Stimulated activated CD4-positive, alpha-beta T cell treated with anti-CD3 and anti-CD28 coated beads, Interleukin-15, amount 100 ng/mL, for 24 hours (primary cell): ENCODE results near the gene EPB41L1.

ENCODE experiments used
- DNase-seq: peaks from one replicate; pipeline ENCODE4 v3.0.0-alpha.2; 2020

EPB41L1 gene

DNA sequence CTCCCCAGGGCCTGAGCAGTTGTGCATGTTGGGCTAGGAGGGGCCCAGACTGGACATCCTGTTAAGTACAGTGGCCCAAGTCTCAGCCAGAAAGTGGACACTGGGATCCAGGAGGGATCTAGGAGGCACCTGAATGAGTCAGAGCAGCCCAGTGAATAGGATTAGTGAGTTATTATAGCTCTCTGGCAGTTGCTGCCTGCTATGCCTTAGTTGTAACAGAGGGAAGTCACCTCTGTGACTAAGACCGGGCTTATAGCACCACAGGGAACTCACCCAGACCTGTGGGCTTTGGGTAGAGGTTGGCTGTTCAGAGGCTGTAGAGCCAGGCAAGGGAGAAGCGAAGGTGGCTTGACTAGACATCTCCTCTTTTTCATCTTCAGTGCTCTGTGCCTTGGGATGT lies 42.7 kb downstream of the EPB41L1 start:
- DNase-seq, result no peak

DNA sequence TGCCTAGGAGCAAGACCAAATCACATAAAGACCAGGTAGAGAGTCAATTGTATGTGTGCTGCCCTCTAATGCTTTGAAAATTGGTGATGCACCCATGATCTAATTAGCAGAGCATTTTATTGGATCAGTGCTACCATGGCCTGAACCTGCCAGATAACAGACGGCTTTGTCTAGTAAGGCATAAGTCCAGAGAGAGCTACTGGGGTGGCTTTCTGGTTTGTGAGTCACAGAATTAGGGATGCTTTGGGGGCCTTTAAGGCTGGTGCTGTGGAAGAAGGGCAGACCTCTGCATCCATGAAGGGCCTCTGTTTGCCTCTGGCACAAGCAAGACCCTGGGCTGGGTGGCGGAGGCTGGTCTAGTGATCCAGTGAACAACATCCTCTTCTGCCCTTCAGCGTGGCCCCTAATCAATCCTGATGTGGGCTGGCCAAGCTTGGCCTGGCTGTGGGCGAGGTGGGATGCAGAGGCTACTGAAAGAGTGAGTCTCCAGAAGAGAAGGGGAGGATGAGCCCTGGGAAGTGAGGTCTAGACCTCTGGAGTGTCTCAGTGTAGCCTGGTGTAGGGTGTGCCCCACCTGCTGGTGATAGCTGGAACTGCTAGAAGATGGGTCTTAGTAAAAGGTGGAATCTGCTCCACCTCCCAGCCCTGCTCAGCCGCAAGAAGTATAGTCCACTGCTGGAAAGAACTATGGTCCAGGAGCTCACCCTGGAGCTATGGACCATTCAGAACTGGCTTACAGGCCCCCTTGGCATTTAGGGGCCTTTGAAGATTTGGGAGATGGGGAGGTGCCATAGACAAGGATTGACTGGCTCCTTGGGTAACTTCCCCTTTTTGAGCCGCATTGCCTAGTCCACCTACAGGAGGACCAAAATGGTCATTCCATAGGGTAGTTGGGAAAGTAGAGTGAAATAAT lies 45.1 kb downstream of the EPB41L1 start:
- peak; percentile 86 for DNase-seq

DNA sequence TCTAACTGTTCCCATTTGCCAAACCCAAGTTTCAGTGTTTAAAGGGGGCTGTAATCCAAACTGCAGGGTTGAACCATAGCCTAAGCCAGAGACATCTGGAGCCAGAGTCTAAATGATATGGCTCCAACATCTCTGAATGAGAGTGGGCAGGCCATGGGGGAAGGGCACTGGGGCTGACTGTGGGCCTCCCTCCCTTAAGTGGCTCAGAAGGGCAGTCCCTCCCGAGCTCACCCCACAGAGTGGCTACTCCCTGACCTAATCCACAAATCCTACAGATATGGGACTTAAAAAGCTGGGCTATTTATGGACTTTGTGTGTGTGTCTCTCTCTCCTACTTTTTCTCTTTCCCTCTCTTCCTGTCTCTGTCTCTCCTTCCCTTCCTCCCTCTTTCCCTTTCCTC lies 45.9 kb downstream of the EPB41L1 start:
- no peak for DNase-seq

DNA sequence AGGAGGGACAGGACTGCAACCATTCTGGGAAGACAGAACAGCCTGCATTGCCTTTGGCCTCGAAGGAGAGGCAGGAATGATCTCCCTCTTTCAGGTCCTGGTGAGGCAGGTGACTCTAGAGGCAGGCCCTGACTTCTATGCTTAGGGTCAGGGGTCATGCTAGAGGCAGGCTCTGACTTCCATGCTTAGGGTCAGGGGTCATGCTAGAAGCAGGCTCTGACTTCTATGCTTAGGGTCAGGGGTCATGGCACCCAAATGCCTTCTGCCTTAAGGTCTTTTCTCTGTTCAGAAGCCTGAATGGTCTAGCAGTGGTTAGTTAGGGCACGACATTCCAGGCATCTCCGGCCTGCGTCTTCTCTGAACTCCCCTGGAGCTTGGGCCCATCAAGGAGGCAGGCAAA lies 46.7 kb downstream of the EPB41L1 start:
- no peak for DNase-seq

DNA sequence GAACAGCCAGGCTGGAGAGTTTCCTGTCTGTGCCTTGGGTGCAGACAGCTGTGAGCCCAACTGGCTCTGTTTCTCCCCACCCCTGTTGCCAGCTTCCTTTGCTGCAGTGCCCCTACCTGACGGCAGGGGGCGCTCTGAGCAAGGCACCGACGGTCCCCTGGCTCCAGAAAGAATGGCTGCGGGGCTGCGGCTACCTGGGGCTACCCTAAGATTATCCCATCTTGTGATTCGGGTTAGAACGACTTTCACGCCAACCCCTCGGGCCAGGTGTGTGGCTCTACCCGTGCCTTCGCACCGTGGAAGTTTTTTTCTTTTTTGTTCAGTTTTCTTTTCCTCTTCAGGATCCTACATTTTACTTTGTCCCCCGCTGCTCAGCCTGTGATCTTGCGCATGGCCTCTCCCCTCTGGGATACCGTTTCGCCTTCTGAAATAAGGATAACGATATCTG lies 48.4 kb downstream of the EPB41L1 start:
- DNase-seq, result peak; percentile 81

DNA sequence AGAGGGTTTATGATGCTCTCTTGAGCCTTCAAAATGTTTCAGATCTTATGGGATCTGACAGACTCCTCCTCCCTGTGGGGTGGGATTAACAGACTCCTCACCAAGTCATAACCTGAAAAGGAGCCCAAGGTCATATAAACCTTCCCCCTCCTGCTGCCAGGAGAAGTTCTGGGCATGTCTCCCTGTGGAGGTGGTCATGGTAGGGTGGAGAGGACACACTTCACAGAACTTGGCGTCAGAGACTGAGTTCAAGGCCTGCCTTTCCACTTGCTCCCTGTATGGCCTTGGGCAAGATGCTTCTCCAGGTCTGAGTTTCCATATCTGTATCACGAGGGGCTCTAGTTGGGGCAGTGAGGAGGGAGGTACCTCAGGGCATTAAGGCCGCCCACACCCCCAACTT lies 49.3 kb downstream of the EPB41L1 start:
- no peak for DNase-seq

GRCh38 chr20:36205026-36205425 lies 50.5 kb downstream of the EPB41L1 start:
- DNase-seq, result no peak

DNA sequence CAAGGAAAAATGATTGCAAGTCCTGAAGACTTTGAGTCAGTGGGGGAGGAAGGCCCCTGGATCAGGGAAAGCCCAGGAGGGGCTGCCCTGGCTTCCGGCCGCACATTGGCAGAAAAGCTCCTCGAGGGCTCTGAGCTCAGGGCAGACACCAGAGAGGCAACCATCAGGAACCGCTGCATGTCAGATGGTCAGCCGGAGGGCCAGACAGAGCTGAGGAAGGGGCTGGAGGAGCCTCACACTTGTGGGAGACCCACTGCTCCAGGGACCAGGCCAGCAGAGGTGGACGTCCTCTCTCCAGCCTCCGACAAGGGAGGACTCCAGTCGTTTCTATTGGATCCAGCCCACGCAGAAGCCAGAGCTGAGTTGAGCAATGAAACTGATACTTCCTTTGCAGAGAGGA lies 51.5 kb downstream of the EPB41L1 start:
- DNase-seq, result no peak

DNA sequence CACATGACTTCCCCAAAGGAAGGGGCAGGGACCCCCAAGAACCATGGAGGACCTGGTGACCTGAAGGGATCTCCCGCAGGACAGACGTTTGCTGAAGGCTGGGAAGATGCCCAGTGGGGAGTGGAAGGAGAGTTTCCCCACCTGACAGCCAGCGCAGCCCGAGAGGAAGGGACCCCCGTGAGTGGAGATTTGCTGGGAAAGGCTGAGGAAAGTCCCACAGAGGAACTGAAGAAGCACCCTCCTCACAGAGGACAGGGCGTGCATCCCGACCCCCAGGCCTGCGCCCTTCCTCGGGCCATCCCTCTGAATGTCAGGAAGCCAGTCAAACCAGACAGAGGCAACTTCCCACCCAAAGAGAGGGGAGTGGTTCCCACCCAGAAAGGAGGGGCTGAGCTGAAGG lies 52.1 kb downstream of the EPB41L1 start:
- DNase-seq, result no peak

DNA sequence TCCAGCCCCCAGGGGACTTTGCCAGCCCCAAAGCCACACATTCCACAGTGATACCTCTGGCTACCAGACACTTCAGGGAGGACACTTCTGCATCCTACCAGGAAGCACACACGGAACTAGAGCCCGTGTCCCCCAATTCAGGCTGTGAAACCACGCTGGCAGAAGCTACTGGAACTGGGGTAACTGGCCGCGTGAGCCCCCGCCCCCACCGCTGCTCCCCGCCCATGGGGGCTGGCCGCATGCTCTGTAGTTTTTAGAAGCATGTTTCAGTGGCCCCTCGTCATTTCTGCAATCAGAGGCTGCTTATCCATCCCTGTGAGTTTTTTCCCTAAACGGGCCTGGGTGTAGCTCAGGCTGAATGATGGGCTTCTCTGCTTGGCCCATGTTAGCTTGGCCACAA lies 53.1 kb downstream of the EPB41L1 start:
- DNase-seq, result no peak

DNA sequence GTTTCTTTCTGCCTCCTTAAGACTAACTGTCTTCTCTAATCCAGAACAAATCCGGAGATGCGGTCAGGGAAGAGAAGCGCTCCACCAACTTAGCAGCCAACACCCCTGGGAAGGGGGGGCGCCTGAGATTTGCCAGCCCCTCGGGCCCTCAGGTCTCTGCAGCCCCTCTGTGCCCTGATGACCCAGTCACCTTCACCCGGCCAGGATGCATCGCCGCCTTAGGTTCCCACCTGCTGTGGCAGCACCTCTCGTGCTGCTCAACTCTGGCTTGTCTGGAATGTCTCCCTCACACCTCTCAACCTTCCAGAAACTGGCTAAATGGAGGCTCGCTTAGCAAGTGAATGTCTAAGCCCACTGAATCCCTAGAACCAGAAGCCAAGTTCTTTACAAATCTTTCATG lies 53.7 kb downstream of the EPB41L1 start:
- DNase-seq, result no peak

GRCh38 chr20:36210436-36211021 lies 56.0 kb downstream of the EPB41L1 start:
- no peak for DNase-seq

- no peak for DNase-seq
Observed at GRCh38 chr20:36213362-36213761, 58.8 kb downstream of the EPB41L1 start.

DNA sequence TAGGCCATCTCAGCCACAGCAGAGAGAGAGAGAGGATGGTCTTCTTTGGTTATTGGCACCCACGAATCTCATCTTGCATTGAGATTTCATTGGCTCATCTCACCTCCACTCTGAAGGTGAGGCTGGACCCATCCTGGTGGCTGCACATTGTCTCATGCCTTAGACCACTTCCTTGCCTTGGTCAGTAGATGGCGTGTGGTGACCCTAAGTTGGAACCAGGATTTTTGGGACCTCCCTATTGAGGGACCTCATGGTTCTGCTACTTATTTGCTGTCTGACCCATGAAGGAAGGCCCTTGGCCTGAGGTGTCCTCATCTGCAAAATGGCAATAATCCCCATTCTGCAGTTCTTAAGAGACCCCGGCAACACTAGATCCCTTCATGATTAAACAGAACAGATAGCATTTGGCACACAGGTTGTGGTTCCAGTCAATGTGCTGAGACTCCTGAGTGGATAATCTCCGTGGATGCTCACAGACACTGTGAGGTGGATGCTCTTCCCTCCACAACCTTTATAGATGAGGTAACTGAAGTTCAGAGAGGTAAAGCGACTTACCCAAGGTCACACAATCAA lies 60.2 kb downstream of the EPB41L1 start:
- peak; percentile 19 for DNase-seq

DNA sequence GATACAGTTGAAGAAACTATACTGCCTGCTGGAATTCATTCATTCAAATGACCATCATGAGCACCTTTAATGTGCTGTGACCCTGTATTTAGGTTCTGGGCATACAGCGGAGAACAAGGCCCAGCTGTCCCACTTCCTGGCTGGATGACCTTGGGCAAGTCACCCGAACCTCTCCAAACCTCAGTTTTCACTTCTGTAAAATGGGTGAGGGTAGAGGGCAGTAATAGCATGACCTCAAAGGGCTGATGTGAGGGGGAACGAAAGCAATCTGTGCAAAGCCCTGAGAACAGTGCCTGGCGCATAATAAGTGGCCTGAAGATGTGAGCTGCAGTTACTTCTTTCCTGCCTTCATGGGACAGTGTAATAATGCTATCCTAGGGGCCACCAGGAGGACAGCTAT lies 61.2 kb downstream of the EPB41L1 start:
- DNase-seq, result no peak

GRCh38 chr20:36216314-36217025 lies 61.9 kb downstream of the EPB41L1 start:
- DNase-seq, result no peak

DNA sequence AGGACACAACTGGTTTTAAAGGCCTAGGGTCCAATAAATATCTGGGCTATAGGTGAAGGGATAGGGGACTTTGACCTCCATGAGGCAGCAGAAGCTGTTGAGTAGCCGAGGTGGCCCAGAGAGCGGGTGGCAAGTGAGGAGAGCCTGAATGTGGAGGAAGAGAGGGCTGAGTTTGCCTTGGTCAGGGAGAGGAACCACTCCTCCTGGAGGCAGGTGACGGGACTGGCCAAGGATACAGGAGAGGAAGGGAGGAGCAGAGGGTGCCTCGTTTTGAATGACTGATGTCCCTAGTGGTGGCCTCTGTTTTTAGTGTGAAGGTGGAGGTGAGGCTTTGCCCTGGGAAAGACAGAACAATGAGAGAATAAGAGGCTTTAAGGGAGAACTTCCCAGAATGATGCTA lies 62.7 kb downstream of the EPB41L1 start:
- DNase-seq, result no peak

DNA sequence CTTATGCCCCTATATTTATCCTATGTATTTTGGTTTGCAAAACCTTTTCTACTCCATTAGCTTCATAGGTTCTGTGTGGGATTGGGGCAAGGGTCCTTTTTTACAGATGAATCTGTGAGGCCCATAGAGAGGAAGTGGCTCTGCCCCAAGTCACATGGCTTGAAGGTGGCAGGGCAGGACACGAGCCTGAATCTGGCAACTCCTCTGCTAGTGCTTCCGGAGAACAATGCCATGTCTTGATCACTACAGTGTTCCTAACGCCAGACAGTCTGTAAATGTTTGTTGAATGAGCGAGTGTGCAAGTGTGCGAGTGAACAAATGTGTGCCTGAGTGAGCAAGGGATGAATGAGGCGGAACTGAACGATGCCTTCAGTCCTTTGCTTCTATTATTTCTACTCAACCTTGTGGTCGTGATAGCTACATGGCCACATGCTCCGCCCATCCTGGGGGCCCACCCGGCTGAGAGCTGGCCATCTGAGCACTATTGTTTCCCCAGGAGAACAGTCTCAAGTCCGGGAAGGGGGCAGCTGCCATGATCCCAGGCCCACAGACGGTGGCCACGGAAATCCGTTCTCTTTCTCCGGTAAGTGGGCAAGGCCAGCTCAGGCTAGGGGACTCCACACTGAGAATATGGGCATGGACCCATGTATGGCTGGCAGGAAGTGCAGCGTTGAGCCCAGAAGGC lies 64.0 kb downstream of the EPB41L1 start:
- no peak for DNase-seq

DNA sequence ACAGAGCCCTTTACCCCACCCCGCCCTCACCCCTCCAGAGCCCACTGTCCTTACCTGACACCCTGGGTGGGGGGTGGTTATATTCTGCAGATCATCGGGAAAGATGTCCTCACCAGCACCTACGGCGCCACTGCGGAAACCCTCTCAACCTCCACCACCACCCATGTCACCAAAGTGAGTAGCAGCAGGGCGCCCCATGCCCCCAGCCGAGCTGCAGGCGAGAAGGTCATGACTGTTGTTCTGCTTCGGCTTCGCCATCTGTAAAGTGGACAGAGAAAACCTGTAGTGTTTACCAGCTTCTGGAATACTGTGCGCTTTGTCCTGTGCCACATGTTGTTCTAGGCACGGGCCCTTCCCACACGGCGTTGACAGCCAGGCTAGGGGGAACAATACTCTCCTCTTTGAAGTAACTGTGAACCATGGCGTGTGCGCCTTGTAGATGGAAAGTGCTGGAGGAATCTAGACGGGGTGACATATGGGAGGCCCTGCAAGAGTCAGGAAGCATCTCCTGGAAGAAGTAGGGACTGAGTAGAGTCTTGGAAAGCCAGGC lies 65.2 kb downstream of the EPB41L1 start:
- no peak for DNase-seq

DNA sequence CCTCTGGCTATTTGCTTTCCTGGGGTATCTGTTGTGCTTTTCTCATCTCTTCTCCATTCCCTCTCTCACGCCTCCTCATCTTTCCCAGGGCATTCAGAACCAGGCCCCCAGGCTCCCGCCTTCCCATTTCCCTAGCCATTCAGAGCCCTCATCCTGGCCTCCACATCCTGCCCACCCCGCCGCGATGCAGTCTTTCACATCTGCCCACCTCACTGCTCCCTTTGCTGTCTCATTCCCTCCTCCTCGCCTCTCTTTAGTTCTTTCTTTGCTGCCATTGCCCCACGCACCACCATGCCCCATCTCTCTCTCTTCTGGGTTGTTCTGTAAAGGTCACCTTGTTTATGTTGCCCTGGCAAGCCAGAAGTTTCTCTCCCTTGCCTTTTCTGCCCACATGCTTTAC lies 71.1 kb downstream of the EPB41L1 start:
- DNase-seq, result no peak

- no peak for DNase-seq
Observed at GRCh38 chr20:36228770-36229169, 74.2 kb downstream of the EPB41L1 start.

- DNase-seq, result no peak
Observed at GRCh38 chr20:36230019-36230418, 75.5 kb downstream of the EPB41L1 start.

DNA sequence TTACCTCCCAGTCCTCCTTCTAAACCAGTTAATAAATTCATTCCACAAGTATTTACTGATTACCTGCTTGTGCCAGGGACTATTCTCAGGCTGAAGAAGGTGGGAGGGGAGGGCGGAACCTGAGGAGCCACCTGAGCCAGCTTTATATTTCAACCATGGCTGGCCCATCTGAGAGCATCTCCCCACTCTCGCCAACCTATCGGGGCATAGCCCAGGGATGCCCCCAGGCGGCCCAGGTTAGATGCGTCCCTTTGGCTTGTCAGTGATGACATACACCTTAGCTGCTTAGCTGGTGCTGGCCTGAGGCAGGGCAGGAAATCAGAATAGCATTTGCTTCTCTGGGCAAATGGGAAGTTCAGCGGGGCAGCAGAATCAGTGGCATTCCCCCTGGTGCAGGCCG lies 76.8 kb downstream of the EPB41L1 start:
- DNase-seq, result no peak
